M059J (cell line): Measurements from ENCODE around the gene BLCAP. TPM values are rescaled to one million over a fixed set of nuclear protein-coding genes. Genes with fewer than 3 reads are reported as not detected.

Source experiments
- DNase-seq: peaks from one replicate; pipeline ENCODE4 v3.0.0-alpha.2; 2012; ENCODE audit warnings: low read depth
- total RNA-seq: library from RNA; depleted of rRNA; stranded (reverse); fragments of >200 nt; shearing (Covaris generic); gene quantifications from 2 replicates; pipeline ENCODE4 v1.2.3, GENCODE V29; 2014

The BLCAP gene
- total RNA-seq, 1 experiment from 2014 or later, result 112 TPM

DNA sequence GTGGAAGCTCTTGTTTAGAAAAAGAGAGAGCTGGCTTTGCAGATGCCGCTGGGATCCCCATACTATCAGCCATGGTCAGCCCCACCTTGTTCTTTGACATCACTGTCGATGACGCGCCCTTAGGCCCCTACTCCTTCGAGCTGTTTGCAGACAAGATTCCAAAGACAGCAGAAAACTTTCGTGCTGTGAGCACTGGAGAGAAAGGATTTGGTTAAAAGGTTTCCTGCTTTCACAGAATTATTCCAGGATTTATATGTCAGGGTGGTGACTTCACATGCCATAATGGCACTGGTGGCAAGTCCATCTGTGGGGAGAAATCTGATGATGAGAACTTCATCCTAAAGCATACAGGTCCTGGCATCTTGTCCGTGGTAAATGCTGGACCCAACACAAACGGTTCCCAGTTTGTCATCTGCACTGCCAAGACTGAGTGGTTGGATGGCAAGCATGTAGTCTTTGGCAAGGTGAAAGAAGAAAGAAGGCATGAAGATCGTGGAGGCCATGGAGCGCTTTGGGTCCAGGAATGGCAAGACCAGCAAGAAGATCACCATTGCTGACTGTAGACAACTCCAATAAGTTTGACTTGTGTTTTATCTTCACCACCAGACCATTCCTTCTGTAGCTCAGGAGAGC lies 2.4 kb upstream of the BLCAP start:
- DNase-seq, result no peak

DNA sequence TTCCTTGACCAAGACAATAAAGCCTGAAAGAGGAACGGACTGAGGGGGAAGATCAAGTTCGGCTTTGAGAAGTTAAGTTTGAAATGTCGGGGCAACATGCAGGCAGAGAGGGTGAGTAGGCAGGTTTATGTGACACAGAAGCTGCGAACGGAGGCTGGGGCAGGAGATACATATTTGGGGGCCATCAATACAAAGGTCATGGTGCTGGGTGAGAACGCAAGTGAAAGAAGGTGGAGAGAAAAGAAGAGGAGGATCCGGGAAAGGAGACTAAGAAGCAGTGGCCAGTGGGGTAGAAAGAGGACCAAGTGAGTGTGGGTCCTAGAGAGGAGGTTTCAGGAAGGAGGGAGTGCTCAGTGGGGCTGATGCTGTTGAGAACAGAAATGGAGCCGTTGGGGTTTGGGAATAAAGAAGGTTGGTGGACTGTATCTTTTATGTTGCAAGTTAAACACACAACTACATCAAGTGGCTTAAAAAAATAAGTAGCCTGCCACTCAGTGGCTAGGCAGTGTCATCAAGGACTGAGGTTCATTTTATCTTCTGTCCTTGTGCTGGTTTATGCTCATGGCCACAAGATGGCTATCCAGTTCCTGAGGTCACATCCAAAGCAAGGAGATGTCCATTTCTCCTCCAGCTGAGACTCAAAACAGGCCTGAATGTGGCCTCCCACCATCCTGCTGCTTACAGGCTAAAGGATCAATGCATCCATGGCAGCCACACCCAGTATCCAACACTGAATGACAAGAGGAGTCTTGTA lies 1.7 kb upstream of the BLCAP start:
- no peak for DNase-seq

DNA sequence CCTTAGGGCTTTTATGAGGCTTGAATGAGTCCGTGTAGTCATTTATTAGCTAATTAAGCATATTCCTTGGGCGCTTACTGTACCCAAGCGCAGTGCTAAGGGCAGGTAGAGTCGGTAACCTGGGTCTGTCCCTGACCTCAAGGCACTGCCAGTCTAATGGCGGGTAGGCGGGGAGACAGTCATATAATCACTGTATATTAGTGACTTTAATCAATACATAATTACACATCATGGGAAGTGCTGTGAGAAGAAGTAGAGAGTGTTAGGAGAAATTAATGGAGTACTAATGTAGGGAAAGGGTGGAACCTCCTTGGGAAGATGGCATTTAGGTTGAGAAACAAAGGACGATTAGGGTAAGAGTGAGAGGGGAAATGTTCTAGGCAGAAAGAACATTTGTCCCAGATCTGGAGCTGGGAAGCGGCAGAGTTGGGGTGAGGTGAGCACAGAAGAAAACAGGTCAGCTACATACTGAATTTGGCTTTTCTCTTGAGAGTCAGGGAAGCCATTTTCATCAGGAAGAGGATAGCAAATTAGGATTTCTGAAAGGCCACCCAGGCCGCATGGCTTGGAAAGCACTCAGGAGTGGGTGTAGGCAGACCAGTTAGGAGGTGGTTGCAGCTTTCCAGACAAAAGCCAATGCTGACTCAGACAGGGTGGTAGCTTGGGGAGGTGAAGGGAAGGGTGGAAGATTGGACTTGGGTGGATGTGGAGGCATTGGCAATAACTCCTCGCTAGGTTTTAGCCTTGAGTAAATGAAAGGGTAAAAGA lies 954 bp upstream of the BLCAP start:
- DNase-seq, result no peak

DNA sequence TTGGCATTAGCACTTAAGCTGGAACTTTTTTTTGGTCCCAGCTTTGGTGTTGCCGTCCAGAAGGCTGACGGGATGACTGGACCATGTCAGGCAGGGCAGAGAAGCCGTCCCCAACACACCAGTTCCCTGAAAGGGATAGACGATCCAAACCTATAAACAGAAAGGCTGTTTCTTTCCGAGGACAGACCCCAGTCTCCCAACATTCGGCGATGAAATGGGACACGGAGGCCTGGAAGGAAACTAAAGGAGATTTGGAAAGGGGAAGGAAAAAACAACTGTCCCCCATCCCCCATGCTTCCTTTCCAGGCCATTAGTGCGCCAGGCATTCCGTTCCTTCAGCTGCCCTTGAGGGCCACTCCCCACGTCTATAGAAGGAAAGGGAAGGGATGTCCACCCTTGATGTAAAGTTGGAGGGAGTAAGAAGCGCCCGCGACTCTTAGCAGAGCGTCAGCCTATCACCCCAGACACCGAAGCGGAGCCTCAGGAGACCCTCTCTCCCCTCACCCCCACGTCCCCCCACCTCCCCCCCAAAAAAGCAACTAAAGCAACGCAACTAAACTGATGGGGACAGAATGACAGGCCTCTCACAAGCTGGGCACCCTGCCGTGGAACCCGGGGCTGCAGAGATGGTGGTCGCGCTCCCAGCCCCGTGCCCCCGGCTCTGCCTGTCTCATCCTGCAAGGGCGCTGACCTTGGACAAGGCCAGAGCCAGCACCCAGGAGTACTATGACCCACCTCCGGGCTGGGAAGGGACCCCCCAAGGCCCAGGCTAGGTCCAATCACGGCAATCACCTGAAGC lies 638 bp downstream of the BLCAP start:
- DNase-seq, result peak; percentile 53

DNA sequence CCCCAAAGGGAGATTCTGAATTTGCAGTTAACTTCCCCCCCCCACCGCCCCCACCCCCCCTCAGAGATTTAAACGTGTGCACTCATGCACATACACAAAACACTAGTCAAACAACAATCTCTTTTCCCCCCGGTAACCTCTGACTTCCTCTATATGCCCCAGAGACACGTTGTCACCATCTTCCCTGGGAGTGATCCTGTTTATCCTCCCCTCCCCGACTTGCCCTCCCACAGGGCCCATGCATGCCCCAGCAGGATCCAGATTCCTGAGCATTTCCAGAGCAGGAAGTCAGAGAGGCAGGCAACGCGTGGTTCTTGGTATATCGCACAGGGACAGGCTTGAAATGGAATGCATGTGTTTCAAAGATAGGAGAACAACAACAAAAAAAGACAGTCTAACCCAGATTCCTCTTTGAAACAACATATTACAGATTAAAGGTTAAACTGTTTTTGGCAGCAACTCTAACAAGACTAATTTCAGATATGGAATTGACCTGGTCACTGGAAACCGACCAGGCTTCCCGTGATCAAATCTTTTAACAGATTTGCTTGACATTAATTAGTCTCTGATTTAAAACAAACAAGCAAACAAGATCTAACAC lies 1.3 kb downstream of the BLCAP start:
- DNase-seq, result peak; percentile 28

DNA sequence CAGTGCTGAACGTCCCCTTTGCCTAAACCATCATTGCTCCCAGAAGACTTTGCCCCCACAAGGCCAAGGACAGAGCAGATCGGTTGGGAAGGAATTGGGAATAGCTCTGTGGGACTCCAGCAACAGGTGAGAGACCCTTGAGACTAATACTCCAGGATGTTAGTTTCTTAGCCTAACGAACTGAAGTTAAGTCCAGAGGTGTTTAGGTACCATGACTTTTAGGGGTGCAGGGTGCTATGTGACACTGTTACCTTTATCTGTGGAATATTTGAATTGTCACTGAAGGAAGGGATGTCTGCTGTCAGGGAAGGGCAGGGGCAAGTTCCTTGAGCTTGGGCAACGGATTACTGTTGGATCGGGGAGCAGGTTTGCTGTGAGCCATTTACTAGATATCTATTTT lies 1.9 kb downstream of the BLCAP start:
- no peak for DNase-seq

DNA sequence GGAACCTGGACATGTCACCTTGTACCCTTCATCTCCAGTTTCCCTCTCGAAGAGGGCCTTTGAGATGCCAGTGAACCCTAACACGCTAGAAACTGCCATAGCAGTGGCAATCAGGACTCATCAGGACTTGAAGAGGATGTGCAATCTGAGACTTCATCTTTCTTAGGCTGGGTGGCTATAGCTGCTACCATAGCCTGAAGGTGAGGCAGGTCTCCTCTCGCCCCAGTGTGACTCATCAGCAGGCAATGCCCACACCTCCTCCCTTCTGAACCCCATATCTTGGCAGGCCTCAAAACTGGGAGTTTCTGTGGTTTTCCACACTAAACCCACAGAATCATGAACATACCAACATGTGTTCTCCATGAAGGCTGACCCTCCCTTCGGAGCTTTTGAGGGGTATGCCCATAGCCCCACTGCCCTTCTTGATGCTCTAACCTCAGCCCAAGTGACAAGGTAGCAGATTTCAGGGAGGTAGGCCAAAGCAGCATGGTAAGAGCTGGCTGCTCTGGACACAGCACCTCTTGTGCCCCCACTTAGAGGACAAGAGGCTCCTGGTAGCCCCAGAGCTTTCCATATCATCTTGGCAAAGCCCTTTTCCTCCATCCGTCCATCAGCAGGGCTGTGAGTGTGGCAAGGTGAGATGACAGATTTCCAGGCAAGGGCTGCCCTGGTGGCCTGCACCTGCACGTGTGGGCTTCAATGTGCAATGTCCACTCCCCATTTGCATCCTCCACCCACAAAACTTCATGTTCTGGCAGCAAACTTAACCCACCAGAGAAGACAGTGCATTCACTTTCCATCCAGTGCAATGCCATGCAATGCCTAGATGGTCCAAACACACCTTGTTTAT lies 2.6 kb downstream of the BLCAP start:
- DNase-seq, result peak; percentile 97

DNA sequence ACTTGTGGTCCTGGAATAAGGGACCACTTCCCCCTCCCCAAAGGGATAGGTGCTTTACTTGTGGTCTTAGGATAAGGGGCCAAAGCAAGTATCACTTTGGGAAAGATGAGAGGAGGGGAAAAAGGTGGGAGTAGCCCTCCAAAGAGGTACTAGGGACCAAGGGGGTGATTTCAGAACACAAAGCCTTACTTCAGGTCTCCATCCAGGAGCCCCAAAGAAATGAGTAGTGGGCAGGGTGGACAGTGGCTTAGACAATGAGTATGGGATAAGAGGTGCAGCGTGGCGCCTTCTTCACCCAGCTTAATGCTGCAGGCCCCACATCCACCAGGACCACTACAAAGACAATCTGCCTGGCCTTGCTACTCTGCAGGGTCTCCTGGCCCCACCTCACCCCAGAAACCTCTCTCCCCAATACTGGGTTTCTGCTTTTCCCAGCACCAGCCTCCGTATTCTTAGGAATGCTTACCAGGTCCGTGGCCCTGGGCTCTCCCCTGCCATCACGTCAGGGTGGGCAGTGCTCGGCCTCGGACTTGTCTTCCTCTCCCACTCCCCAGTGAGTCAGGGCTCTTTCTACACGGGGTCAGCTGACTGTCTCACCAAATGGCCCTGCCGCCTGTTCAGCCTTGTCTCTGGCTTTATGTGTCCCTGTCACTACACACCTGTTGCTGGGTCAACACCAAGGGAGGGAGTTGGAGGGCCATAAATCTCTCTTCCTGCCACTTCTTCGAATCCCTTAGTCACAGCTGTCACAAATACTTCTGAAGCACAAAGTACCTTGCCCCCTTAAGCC lies 3.6 kb downstream of the BLCAP start:
- DNase-seq, result no peak

DNA sequence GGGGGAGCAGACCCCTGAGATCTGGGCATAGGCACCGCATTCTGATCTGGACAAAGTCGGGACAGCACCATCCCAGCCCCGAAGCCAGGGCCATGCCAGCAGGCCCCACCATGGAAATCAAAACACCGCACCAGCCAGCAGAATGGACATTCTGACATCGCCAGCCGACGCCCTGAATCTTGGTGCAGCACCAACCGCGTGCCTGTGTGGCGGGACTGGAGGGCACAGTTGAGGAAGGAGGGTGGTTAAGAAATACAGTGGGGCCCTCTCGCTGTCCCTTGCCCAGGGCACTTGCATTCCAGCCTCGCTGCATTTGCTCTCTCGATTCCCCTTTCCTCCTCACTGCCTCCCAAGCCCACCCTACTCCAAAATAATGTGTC lies 4.7 kb downstream of the BLCAP start:
- no peak for DNase-seq

DNA sequence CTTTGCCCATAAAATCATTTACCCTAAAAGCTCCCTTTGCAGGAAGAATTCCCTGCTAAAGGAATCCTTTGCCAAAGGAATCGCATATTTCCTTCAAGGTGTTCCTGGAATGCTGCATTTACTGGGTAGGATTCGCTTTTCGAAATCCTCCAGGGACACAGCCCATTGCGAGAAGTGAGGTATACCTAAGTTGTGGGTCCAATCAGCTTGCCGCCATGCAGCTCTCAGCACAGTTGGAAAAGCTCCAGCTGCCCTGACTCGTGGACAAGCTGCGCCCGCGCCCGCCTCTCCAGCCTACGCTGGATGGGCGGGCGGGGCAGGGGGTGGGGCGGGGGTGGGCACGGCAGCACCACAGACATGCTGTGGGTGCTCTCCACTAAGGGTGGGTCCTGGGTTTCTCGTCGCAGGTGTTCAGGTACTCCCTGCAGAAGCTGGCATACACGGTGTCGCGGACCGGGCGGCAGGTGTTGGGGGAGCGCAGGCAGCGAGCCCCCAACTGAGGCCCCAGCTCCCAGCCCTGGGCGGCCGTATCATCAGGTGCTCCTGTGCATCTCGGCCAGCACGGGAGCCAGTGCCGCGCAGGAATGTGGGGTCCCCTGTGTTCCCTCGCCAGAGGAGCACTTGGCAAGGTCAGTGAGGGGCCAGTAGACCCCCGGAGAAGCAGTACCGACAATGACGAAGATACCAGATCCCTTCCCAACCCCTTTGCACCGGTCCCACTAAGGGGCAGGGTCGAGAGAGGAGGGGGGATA lies 5.2 kb downstream of the BLCAP start:
- DNase-seq, result no peak

DNA sequence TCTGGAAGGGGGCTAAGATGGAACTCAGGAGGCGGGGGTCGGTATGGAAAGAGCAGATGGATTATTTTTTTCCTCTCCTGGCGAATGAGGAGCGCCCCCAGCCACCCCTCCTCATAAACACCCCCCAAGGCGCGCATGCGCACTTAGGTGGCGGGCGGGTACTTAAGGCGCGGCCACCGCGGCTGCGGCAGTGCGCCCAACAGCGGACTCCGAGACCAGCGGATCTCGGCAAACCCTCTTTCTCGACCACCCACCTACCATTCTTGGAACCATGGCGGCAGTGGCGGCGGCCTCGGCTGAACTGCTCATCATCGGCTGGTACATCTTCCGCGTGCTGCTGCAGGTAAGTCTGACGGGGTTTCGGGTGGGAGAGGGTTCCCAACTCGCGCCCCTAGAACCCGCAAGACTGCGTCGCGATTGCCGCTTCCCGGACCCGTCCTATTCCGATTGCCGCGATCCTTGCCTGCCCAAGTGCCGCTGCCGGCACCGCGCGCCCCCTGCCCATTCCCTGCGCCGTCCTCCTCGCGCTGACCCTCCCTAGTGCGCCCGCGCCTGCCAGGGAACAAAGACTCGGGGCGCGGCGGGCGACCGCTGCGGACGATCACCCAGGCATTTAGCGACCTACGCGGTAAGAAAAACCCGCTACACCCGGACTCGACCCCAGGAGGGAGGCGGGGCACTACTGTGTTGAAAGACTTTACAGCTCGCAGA lies 6.5 kb downstream of the BLCAP start, which contains the start of gene NNAT:
Gene NNAT, plus strand, starts transcription at position 190 of the 711 bp plus-strand sequence. Its CDS starts 82 bp downstream, at position 272.
- no peak for DNase-seq

DNA sequence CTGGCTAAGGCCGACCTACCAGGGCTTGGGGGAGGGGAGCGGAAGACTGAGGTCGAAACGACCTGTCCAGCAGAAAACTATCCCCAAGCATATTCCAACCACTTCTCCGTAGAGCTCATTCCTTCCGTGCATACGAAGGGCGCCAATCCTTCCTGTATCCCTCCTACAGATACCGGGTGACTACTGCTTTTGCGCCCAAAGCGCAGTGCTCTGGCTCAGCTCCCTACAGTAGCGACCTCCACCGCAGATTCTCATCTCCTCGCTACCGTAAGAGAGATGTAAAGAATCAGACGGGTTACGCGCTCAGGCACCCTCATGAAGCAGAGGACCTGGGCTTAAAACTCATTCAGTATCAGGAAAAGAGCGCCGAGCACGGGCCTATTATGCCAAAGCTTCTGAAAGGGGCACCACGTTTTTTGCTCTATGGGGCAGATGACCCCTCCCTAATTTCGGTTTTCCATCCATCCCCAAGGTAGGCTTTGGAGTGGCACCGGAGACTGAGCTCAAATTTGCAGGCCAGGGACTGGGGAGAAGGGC lies 7.2 kb downstream of the BLCAP start:
- DNase-seq, result no peak

DNA sequence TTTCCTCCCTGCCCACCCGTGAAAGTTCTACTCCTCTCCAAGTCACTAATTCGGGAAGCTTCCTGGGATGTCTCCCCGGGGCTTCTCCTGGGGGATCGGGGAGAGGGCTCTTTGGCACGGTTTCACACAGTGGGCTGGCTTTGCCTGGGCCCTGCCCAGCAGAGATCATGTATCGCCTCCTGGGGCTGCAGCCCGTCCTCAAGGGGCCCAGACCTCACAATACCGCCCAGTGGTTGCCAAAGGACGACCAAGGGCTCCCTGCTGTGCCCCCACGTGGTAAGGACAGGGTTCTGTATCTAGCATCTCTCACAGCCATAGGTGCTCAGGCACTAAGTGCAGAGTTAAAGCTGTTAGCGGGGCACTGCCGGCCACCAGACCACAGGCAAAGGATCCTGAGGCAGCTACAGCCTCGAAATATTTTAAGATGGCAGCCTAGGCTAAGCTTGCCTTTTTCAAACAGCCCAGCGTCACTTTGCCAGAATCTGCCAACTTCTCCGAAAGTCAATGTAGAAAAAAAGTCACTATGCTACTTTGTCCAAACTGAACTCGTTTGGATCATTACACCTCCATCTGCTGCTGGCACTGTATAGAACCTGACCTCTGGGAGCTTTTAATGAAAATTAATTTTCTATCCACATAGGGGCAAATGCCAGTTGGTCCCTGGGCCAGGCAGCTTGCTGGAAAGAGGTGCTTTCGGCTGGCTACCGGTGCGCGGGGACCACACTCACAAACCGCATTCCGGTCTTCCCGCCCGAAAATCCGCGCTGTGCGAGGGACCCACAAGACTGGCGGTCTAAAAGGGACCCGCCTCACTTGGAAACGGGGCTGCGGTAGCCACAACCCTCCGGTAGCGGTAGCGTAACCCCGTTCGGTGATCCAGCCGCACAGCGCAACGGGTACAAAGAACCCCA lies 7.9 kb downstream of the BLCAP start:
- DNase-seq, result no peak

DNA sequence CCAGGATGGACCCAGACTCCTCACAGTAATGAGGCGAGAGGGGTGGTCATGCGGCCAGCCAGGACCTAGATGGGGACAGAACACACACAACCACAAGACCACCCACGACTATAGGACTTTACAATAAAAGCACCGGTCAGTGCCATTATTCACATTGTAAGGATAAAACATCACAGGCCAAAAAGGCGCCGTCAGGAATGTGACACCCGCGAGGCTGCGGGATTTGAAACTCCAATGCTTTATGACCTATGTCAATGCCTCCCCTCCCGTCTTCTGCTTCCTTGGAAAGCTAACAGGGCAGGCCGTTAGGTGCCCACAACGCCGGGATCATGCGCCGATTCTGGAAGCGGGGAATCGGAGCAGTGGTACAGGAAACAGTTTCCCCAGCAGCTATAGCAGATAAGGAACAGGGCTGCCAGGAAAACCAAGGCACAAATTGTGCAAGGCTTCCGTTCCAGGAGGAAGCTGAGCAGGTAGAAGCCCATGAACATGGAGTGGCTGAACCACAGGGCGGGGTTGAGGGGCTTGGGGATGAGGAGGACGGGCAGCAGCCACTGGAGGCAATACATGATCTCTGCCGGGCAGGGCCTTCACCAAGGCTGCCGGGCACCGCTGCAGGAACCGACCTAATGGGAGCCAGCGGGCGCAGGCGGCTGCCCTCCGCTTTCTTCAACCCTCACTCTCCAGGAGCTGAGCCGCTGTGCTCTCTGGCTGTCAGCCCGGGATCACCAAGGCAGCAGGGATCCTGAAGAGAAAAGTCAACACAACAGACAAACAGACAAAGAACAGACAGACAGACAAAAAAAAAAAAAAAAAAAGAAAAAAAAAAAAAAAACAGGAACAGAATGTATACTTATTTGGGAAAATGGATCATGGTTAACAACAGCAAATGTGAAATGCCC lies 8.8 kb downstream of the BLCAP start:
- no peak for DNase-seq

DNA sequence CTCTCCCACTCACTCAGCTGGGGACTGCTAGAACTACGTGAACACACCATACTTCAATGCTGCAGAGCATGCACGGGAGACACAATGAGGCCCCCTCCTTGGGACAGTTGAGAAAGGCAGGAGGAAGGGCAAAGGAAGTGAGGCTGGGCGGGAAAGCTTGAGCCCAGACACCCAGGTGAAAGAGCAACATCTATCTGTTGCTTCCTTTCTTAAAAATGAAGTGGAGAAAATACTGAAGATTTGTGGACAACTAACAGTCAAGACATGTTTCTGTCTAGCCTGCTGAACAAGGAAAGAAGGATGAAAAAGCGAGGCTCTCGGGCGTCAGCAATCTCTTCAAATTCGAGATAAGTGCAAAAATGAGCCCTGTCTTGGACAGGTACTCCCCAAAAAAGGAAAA lies 9.6 kb downstream of the BLCAP start:
- DNase-seq, result no peak
